H1 (cell line): ENCODE results near the gene MGME1. TPM values are rescaled to one million over a fixed set of nuclear protein-coding genes. Genes with fewer than 3 reads are reported as not detected.

Source experiments
- CBX8 ChIP-seq: fragments of 300-800, 300-1000 bp; sonication (generic); IDR thresholded peaks from 2 replicates; pipeline ENCODE4 v1.7.1; 2016; ENCODE audit warnings: low read depth, low read length, borderline replicate concordance
- CEBPB ChIP-seq: IDR thresholded peaks from 2 replicates; pipeline ENCODE4 v1.6.1; 2012; ENCODE audit warnings: low read depth, low read length
- CHD2 ChIP-seq: IDR thresholded peaks from 2 replicates; pipeline ENCODE4 v1.6.1; 2012; ENCODE audit warnings: low read length, improper control_type of control experiment
- EGR1 ChIP-seq: IDR thresholded peaks from 2 replicates; pipeline ENCODE4 v1.6.1; 2011; ENCODE audit warnings: low read depth, low read length, borderline replicate concordance
- HDAC2 ChIP-seq, 2 experiments: fragments of 300-600 bp in 1 of 2; sonication (generic) in 1 of 2; IDR thresholded peaks; 2 replicates each; pipeline ENCODE4 v1.6.1; 2011 to 2012; ENCODE audit warnings: low read depth in 2 of 2, low read length in 2 of 2, mild to moderate bottlenecking in 2 of 2, moderate library complexity in 2 of 2, borderline replicate concordance in 1 of 2, inconsistent platforms in 1 of 2
- SP4 ChIP-seq: IDR thresholded peaks from 2 replicates; pipeline ENCODE4 v1.6.1; 2012; ENCODE audit warnings: low read length, inconsistent platforms
- SUZ12 ChIP-seq: fragments of 200-600 bp; sonication (generic); IDR thresholded peaks from 2 replicates; pipeline ENCODE4 v1.6.1; 2012; ENCODE audit warnings: mild to moderate bottlenecking, inconsistent platforms, low read length, moderate library complexity, mixed read lengths
- TEAD4 ChIP-seq: IDR thresholded peaks from 2 replicates; pipeline ENCODE4 v1.6.1; 2012; ENCODE audit warnings: low read depth, low read length, inconsistent platforms, mixed read lengths
- polyA plus RNA-seq, 7 experiments: library from polyadenylated mRNA; depleted of rRNA in 3 of 7; stranded (reverse) in 5 of 7; unstranded in 2 of 7; fragments of >200 nt in 5 of 7; fragments of 200-250 nt in 2 of 7; gene quantifications; 1 replicate in 5 of 7; 2 replicates in 1 of 7; 4 replicates in 1 of 7; pipeline versions ENCODE4 v1.2.1 to v1.2.3, GENCODE V29; 2011 to 2013; ENCODE audit warnings: missing spikeins in 2 of 7, mixed read lengths in 2 of 7
- total RNA-seq: library from RNA; stranded (reverse); fragmentation: NEBNext Ultra II Directional; extraction: Animal tissue kit (Norgen Biotek cat#: 25700); gene quantifications from 2 replicates; pipeline ENCODE4 v1.2.1, GENCODE V29; 2021
- TF ChIP-seq, protein P1 (sequence below): fragments of 300-600 bp; sonication (generic); IDR thresholded peaks from 2 replicates; pipeline ENCODE4 v1.7.1; 2012; ENCODE audit warnings: low read length, moderate library complexity, mild to moderate bottlenecking, inconsistent platforms; ENCODE audit not compliant: insufficient replicate concordance
- TF ChIP-seq, protein P2 (sequence below): IDR thresholded peaks from 2 replicates; pipeline ENCODE4 v1.6.1; 2011; ENCODE audit warnings: low read depth, mild to moderate bottlenecking, low read length; ENCODE audit not compliant: insufficient read depth

The MGME1 gene
- total and polyA plus RNA-seq, 2 of the 8 experiments (the other 6 are each of a cell fraction or from before 2014, with no cell fraction given) = 27.7 to 59.0 TPM

- TF ChIP-seq, protein P1, sequence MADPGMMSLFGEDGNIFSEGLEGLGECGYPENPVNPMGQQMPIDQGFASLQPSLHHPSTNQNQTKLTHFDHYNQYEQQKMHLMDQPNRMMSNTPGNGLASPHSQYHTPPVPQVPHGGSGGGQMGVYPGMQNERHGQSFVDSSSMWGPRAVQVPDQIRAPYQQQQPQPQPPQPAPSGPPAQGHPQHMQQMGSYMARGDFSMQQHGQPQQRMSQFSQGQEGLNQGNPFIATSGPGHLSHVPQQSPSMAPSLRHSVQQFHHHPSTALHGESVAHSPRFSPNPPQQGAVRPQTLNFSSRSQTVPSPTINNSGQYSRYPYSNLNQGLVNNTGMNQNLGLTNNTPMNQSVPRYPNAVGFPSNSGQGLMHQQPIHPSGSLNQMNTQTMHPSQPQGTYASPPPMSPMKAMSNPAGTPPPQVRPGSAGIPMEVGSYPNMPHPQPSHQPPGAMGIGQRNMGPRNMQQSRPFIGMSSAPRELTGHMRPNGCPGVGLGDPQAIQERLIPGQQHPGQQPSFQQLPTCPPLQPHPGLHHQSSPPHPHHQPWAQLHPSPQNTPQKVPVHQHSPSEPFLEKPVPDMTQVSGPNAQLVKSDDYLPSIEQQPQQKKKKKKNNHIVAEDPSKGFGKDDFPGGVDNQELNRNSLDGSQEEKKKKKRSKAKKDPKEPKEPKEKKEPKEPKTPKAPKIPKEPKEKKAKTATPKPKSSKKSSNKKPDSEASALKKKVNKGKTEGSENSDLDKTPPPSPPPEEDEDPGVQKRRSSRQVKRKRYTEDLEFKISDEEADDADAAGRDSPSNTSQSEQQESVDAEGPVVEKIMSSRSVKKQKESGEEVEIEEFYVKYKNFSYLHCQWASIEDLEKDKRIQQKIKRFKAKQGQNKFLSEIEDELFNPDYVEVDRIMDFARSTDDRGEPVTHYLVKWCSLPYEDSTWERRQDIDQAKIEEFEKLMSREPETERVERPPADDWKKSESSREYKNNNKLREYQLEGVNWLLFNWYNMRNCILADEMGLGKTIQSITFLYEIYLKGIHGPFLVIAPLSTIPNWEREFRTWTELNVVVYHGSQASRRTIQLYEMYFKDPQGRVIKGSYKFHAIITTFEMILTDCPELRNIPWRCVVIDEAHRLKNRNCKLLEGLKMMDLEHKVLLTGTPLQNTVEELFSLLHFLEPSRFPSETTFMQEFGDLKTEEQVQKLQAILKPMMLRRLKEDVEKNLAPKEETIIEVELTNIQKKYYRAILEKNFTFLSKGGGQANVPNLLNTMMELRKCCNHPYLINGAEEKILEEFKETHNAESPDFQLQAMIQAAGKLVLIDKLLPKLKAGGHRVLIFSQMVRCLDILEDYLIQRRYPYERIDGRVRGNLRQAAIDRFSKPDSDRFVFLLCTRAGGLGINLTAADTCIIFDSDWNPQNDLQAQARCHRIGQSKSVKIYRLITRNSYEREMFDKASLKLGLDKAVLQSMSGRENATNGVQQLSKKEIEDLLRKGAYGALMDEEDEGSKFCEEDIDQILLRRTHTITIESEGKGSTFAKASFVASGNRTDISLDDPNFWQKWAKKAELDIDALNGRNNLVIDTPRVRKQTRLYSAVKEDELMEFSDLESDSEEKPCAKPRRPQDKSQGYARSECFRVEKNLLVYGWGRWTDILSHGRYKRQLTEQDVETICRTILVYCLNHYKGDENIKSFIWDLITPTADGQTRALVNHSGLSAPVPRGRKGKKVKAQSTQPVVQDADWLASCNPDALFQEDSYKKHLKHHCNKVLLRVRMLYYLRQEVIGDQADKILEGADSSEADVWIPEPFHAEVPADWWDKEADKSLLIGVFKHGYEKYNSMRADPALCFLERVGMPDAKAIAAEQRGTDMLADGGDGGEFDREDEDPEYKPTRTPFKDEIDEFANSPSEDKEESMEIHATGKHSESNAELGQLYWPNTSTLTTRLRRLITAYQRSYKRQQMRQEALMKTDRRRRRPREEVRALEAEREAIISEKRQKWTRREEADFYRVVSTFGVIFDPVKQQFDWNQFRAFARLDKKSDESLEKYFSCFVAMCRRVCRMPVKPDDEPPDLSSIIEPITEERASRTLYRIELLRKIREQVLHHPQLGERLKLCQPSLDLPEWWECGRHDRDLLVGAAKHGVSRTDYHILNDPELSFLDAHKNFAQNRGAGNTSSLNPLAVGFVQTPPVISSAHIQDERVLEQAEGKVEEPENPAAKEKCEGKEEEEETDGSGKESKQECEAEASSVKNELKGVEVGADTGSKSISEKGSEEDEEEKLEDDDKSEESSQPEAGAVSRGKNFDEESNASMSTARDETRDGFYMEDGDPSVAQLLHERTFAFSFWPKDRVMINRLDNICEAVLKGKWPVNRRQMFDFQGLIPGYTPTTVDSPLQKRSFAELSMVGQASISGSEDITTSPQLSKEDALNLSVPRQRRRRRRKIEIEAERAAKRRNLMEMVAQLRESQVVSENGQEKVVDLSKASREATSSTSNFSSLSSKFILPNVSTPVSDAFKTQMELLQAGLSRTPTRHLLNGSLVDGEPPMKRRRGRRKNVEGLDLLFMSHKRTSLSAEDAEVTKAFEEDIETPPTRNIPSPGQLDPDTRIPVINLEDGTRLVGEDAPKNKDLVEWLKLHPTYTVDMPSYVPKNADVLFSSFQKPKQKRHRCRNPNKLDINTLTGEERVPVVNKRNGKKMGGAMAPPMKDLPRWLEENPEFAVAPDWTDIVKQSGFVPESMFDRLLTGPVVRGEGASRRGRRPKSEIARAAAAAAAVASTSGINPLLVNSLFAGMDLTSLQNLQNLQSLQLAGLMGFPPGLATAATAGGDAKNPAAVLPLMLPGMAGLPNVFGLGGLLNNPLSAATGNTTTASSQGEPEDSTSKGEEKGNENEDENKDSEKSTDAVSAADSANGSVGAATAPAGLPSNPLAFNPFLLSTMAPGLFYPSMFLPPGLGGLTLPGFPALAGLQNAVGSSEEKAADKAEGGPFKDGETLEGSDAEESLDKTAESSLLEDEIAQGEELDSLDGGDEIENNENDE = no peak
- TF ChIP-seq, protein P2, sequence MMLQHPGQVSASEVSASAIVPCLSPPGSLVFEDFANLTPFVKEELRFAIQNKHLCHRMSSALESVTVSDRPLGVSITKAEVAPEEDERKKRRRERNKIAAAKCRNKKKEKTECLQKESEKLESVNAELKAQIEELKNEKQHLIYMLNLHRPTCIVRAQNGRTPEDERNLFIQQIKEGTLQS = no peak
- TF ChIP-seq CBX8 (no peak), TEAD4 (no peak), EGR1 (no peak), SP4 (no peak), SUZ12 (no peak), CEBPB (no peak), HDAC2 (IDR thresholded peaks at IDR 0.05; ENCODE audit: borderline replicate concordance in 1 of 2, low read depth in 2 of 2, low read length in 2 of 2) (no peak), CHD2 (no peak)
These were observed 20.4 kb upstream of the MGME1 start (continued) for GRCh38 chr20:17948442-17948841.
